HepG2 (cell line): ENCODE data around the gene ACBD6. TPM values are rescaled to one million over a fixed set of nuclear protein-coding genes. Genes with fewer than 3 reads are reported as not detected.
A peak's percentile ranks its signal among the peaks of the same experiment; 100 is the strongest.

Experiments
- ATAC-seq: fragments of 200-7000 bp; cut with Tn5 transposase; 3 replicates; pipeline ENCODE4 v1.9.1; 2020; ENCODE audit warnings: mild to moderate bottlenecking, moderate library complexity
- BruUV-seq: library from RNA; stranded (reverse); fragments of 400-500 nt; replicated peaks from 2 replicates; lab custom pipeline; 2021; lab: Mats Ljungman, UMichigan
- CTCF ChIA-PET: fragments of 300-600 bp; formaldehyde crosslinking; extraction: SDS; loops from one replicate; lab custom pipeline; 2021; ENCODE audit warnings: low total read pairs, inconsistent platforms, low intra/inter-chr PET ratio; lab: Yijun Ruan, JAX
- POLR2A ChIA-PET: fragments of 350-600 bp; sonication (Branson Sonifier 250); formaldehyde crosslinking; loops from one replicate; lab custom pipeline; 2020; ENCODE audit warnings: antibody characterized with exemption, inconsistent platforms; lab: Yijun Ruan, JAX
- DNase-seq: peaks from one replicate; pipeline ENCODE4 v3.0.0-alpha.2; 2015; ENCODE audit warnings: low spot score
- FAIRE-seq: peaks from 3 replicates; lab custom pipeline; 2011; peaks lifted over from hg19 to GRCh38; lab: Jason Lieb, UNC
- H2AFZ ChIP-seq: one replicate; pipeline ENCODE4 v1.6.1; 2011; ENCODE audit warnings: low read length, inconsistent platforms
- H3K27ac ChIP-seq: fragments of 300-600 bp; 3 replicates; pipeline ENCODE4 v1.8.0; 2011; ENCODE audit warnings: mixed run types, mild to moderate bottlenecking, mixed read lengths, low read length, inconsistent platforms; ENCODE audit not compliant: insufficient read depth; ENCODE audit errors: extremely low read length
- H3K27me3 ChIP-seq, 2 experiments: fragments of 200-600 bp in 1 of 2; 2 replicates in 1 of 2; 3 replicates in 1 of 2; pipeline versions ENCODE4 v1.6.0 to v1.8.0; 2011; ENCODE audit warnings: low read length in 2 of 2, mild to moderate bottlenecking in 2 of 2, moderate library complexity in 2 of 2, inconsistent platforms in 1 of 2; ENCODE audit not compliant: insufficient read depth in 2 of 2, control insufficient read depth in 1 of 2
- H3K36me3 ChIP-seq, 2 experiments: fragments of 200-600 bp in 1 of 2; replicated peaks in 1 of 2; 2 replicates in 1 of 2; 3 replicates in 1 of 2; pipeline versions ENCODE4 v1.5.1 to v1.8.0; 2011; ENCODE audit warnings: low read length in 2 of 2, inconsistent platforms in 1 of 2; ENCODE audit not compliant: insufficient read depth in 2 of 2, control insufficient read depth in 1 of 2
- H3K4me1 ChIP-seq: 2 replicates; pipeline ENCODE4 v1.5.1; 2012; ENCODE audit warnings: low read length, inconsistent platforms; ENCODE audit not compliant: insufficient read depth
- H3K4me2 ChIP-seq: 2 replicates; pipeline ENCODE4 v1.6.0; 2011; ENCODE audit warnings: low read depth, low read length, inconsistent platforms
- H3K4me3 ChIP-seq, 3 experiments: fragments of 200-600 bp in 1 of 3; sonication (generic), shearing (Covaris generic) in 1 of 3; replicated peaks in 1 of 3; 2 replicates each; pipeline ENCODE4 v1.5.1; 2011 to 2016; ENCODE audit warnings: low read length in 3 of 3, inconsistent platforms in 2 of 3, low read depth in 2 of 3, mild to moderate bottlenecking in 2 of 3, control low read depth in 1 of 3, mixed read lengths in 1 of 3; ENCODE audit not compliant: insufficient read depth in 1 of 3
- H3K79me2 ChIP-seq: one replicate; pipeline ENCODE4 v1.6.1; 2011; ENCODE audit warnings: low read length, inconsistent platforms; ENCODE audit not compliant: insufficient read depth
- H3K9ac ChIP-seq: 2 replicates; pipeline ENCODE4 v1.6.0; 2011; ENCODE audit warnings: mild to moderate bottlenecking, low read depth, low read length, inconsistent platforms; ENCODE audit not compliant: insufficient read depth
- H3K9me3 ChIP-seq: 2 replicates; pipeline ENCODE4 v1.5.1; 2012; ENCODE audit warnings: mild to moderate bottlenecking, low read length
- H4K20me1 ChIP-seq: 2 replicates; pipeline ENCODE4 v1.6.0; 2011; ENCODE audit warnings: inconsistent platforms, mild to moderate bottlenecking, low read length, moderate library complexity; ENCODE audit not compliant: insufficient read depth
- CEBPB ChIP-seq: IDR thresholded peaks from 2 replicates; pipeline ENCODE4 v1.6.1; 2011; ENCODE audit warnings: low read depth, low read length, improper control_type of control experiment, borderline replicate concordance
- FOXA1 ChIP-seq, 2 experiments: fragments of 450-650 bp in 1 of 2; sonication (generic) in 1 of 2; formaldehyde crosslinking in 1 of 2; IDR thresholded peaks; 2 replicates each; pipeline versions ENCODE4 v1.4.0 to v1.6.1; 2016 to 2020; ENCODE audit warnings: missing genetic modification reagents in 1 of 2
- NRL ChIP-seq: sonication (generic); formaldehyde crosslinking; IDR thresholded peaks from 2 replicates; pipeline ENCODE4 v1.5.0; 2020; ENCODE audit warnings: missing genetic modification reagents, mild to moderate bottlenecking, moderate library complexity, borderline replicate concordance
- RAD21 ChIP-seq: fragments of 450-650 bp; formaldehyde crosslinking; IDR thresholded peaks from 2 replicates; pipeline ENCODE4 v1.5.0; 2020; ENCODE audit warnings: mild to moderate bottlenecking
- ZNF451 ChIP-seq: sonication (generic); formaldehyde crosslinking; IDR thresholded peaks from 2 replicates; pipeline ENCODE4 v1.5.0; 2020; ENCODE audit warnings: mild to moderate bottlenecking, missing genetic modification reagents
- WGBS: methylation state at CpG from one replicate; pipeline ENCODE4 v1.1.6; 2017; ENCODE audit warnings: low lambda C conversion rate; 5-methylcytosine and 5-hydroxymethylcytosine counted together
- in situ Hi-C: cut with HindIII; loops from 2 replicates; pipeline ENCODE4 v1.10.0; 2017; ENCODE audit warnings: low pct_unique_long_range_greater_than_20kb; ENCODE audit not compliant: extremely low pct_ligation_motif_present
- intact Hi-C: fragments of 100-400 bp; cut with micrococcal nuclease; formaldehyde crosslinking; loops from one replicate; pipeline ENCODE4 v1.10.0; 2022; ENCODE audit not compliant: unreplicated experiment
- polyA plus RNA-seq, 8 experiments: library from polyadenylated mRNA; depleted of rRNA in 3 of 8; stranded (reverse) in 7 of 8; unstranded in 1 of 8; fragments of >200 nt; fragmentation: Illumina TruSeq in 4 of 8; extraction: Trizol in 4 of 8; gene quantifications; 2 replicates each; pipeline versions ENCODE4 v1.2.1 to v1.2.3, GENCODE V29; 2011 to 2016; ENCODE audit warnings: low read depth in 4 of 8, missing spikeins in 1 of 8, mixed read lengths in 1 of 8; ENCODE audit not compliant: insufficient read depth in 1 of 8
- total RNA-seq, 5 experiments: library from RNA; depleted of rRNA; stranded (reverse); fragments of >200 nt; fragmentation: Illumina TruSeq; extraction: Trizol; gene quantifications; 2 replicates each; pipeline ENCODE4 v1.2.3, GENCODE V29; 2016; ENCODE audit warnings: low read depth in 1 of 5
- TF ChIP-seq, protein P1 (sequence below): sonication (generic); formaldehyde crosslinking; IDR thresholded peaks from 2 replicates; pipeline ENCODE4 v1.9.0; 2021; ENCODE audit warnings: missing genetic modification reagents, mild to moderate bottlenecking, borderline replicate concordance

The ACBD6 gene
- total and polyA plus RNA-seq, 2 of the 13 experiments (the other 11 are each of a cell fraction or from before 2014, with no cell fraction given): 33.5 to 47.2 TPM

- Histone ChIP-seq H3K4me2 (no peak overlapping the region), H3K27me3 (no peaks in the 10 kb centered on the region; a peak in 2 of 5 replicates), H4K20me1 (no peaks in the 10 kb centered on the region), H3K4me3 (no peak overlapping the region), H3K9me3 (no peaks in the 10 kb centered on the region), H3K9ac (no peak overlapping the region), H3K79me2 (no peaks in the 10 kb centered on the region), H3K27ac (no peak overlapping the region), H3K36me3 (no peaks in the 10 kb centered on the region), H2AFZ (no peak overlapping the region), H3K4me1 (no peaks in the 10 kb centered on the region)
- POLR2A ChIA-PET: no interaction called here
- 81% methylated on average over 1 of the region's 1 CpG for WGBS
- no peak for TF ChIP-seq CEBPB
- TF ChIP-seq, protein P1, sequence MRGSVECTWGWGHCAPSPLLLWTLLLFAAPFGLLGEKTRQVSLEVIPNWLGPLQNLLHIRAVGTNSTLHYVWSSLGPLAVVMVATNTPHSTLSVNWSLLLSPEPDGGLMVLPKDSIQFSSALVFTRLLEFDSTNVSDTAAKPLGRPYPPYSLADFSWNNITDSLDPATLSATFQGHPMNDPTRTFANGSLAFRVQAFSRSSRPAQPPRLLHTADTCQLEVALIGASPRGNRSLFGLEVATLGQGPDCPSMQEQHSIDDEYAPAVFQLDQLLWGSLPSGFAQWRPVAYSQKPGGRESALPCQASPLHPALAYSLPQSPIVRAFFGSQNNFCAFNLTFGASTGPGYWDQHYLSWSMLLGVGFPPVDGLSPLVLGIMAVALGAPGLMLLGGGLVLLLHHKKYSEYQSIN: no peak
- no peak for FAIRE-seq
- DNase-seq: no peak
- no peak for ATAC-seq
- no TSS peak for BruUV-seq
- intact Hi-C loops: no loop called here
- CTCF ChIA-PET: no interaction called here
- in situ Hi-C loops: no loop called here
These were observed 43.6 kb upstream of the ACBD6 start for GRCh38 chr1:180545991-180546390.

DNA sequence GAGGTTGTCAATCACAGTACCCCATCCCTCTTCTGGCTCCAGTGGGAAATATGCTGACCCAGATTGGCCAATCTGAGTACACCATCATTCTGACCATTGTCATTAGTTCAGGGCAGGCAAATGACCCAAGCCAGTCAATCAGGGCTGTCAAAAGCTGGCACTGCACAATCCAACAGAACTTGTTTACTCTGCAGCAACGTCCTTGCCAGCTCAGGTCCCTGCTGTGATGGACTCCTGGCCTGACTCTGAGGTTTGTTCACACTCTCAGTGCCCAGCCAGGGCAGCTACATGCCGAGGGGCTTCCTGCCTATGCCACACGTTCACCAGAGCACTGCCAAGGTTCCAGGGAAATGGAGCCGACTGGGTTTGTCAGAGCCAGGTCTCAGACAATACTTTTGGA lies 41.7 kb upstream of the ACBD6 start:
- no peak overlapping the region for H3K4me3 ChIP-seq
- H4K20me1 ChIP-seq: no peaks in the 10 kb centered on the region
- no peak overlapping the region for H3K9ac ChIP-seq
- H3K27ac ChIP-seq: no peak overlapping the region
- no peaks in the 10 kb centered on the region for H3K9me3 ChIP-seq
- DNase-seq (no peak), ATAC-seq (no peak; the same call in 2 of the 3 replicates), FAIRE-seq (no peak)
- no peaks in the 10 kb centered on the region for H3K79me2 ChIP-seq
- in situ Hi-C loops: no loop called here
- no peak overlapping the region for H3K4me2 ChIP-seq
- CTCF ChIA-PET: no interaction called here
- WGBS: 8% methylated on average over 2 of the region's 4 CpGs
- H2AFZ ChIP-seq: no peak overlapping the region
- BruUV-seq: no TSS peak
- no peaks in the 10 kb centered on the region; a peak in 2 of 5 replicates for H3K27me3 ChIP-seq
- no peaks in the 10 kb centered on the region for H3K36me3 ChIP-seq
- no peak for TF ChIP-seq RAD21
- no peak for TF ChIP-seq ZNF451 (CRISPR knock-in tag)
- no peak for TF ChIP-seq NRL (CRISPR knock-in tag)
- no peak for TF ChIP-seq FOXA1 (IDR thresholded peaks at IDR 0.05)
- TF ChIP-seq FOXA1 (CRISPR knock-in tag; IDR thresholded peaks at IDR 0.05): 0 out of 2 replicates have a peak, but pooled peaks have one; percentile 6
- TF ChIP-seq, all 625 proteins: peak for 1
- no peaks in the 10 kb centered on the region for H3K4me1 ChIP-seq
- POLR2A ChIA-PET: no interaction called here
- intact Hi-C loops: no loop called here
